NOMO-1 (cell line): ENCODE results near the gene CIITA.
"Not testable (repeated sequence)": the region's sequence is repeated elsewhere in the genome, so short reads cannot be mapped to it uniquely, and the experiment has no call there.

Experiments
- DNase-seq, 2 experiments: peaks; one replicate each; lab custom pipeline; 2025; ENCODE audit not compliant: unreplicated experiment in 2 of 2; lab: John Stamatoyannopoulos, UW

CIITA gene

DNA sequence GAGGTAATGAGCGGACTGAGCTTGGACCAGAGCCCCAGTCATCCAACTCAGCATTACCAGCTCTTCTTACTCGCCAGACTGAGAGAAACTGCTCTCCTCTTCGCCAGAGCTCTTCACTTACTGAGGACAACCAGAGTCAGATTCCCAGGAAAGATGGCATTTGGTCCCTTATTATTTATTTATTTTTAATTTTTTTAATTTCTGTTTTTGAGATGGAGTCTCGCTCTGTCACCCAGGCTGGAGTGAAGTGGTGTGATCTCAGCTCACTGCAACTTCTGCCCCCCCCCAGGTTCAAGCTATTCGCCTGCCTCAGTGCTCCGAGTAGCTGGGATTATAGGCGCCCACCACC lies 42.0 kb downstream of the CIITA start:
- no peak for DNase-seq

GRCh38 chr16:10920726-10921427 lies 43.9 kb downstream of the CIITA start:
- DNase-seq: no peak

GRCh38 chr16:10921536-10922327 lies 44.7 kb downstream of the CIITA start:
- no peak for DNase-seq

DNA sequence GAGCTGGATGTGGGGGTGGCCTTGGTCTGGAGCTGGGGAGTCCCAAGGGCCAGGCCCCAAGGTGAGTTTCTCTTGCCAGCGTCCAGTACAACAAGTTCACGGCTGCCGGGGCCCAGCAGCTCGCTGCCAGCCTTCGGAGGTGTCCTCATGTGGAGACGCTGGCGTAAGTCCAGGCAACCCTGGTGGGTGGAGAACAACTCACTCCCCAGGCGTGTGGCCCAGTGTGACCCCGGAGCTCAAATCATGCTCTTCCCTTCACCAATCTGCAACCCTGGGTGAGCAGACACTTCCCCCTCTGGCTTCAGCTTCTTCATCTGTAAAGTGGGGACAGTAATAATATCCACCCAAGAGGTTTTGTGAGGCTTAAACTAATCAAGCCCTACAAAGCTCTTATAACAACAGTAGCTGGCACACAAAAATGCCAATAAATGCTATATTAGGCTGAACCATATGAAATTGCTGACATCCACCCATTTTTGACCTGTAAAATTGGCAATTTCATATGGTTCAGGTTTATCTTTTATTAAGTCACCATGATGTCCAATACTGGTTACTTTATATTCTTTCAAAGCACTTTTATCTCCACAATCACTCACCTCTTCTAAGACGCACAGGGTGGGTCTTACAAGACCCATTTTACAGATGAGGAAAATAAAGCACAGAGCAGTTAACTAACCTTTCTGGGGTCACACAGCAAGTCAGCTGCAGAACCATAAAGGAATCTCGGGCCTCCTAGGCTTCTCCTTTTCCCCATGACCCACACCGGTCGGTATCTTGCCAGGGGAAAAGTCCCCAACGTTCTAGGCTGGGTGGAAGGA lies 45.5 kb downstream of the CIITA start:
- no peak for DNase-seq

DNA sequence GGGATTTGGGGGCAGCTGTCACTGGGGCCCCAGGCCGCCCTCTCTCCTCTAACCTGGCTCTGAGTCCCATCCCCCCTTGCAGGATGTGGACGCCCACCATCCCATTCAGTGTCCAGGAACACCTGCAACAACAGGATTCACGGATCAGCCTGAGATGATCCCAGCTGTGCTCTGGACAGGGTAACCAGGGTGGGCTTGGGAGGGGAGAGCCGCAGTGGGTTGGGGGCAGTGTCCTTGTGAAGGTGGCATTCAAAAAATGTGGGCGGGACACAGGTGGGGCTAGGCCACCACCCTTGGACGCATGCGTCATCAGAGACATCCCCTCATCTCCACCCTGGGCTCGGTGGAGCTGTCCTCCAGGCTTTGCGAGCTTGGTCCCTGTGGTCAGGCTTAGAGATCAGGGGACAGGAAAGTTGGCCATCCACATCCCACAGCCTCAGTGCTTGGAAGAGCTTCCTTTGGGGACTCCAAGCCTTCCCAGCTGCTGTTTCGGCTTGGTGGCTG lies 46.2 kb downstream of the CIITA start:
- no peak for DNase-seq

GRCh38 chr16:10923650-10924214 lies 46.7 kb downstream of the CIITA start:
- no peak for DNase-seq

DNA sequence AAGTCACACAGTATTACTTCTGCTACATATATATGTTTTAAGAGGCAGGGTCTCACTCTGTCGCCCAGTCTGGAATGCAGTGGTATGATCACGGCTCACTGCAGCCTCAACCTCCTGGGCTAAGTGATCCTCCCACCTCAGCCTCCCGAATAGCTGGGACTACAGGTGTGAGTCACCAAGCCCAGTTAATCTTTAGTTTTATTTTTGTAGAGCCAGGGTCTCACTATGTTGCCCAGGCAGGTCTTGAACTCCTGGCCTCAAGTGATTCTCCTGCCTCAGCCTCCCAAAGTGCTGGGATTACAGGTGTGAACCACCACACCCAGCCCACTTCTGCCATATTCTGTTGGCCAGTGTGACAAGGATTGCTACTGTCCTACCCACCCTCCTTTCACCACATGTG lies 48.3 kb downstream of the CIITA start:
- not testable (repeated sequence) for DNase-seq

- no peak for DNase-seq
Observed at GRCh38 chr16:10926094-10926493, 49.1 kb downstream of the CIITA start.

DNA sequence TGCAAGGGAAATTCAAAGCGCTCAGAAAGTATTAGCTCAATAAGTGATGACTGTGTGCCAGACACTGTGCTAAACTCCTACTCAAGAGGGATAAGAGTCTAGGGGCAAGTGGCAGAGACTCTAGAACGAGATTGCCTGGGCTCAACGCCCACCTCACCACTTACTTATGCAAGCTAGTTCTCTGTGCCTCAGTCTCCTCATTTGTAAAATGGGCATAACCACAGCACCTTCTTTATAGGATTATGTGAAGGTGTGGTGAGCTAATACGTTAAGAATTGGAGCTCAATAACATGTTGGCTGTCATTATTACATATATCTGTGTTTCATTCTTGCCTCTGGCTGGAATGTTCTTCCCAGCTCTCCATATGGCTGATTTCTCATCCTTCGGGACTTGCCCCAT lies 49.9 kb downstream of the CIITA start:
- DNase-seq: no peak

DNA sequence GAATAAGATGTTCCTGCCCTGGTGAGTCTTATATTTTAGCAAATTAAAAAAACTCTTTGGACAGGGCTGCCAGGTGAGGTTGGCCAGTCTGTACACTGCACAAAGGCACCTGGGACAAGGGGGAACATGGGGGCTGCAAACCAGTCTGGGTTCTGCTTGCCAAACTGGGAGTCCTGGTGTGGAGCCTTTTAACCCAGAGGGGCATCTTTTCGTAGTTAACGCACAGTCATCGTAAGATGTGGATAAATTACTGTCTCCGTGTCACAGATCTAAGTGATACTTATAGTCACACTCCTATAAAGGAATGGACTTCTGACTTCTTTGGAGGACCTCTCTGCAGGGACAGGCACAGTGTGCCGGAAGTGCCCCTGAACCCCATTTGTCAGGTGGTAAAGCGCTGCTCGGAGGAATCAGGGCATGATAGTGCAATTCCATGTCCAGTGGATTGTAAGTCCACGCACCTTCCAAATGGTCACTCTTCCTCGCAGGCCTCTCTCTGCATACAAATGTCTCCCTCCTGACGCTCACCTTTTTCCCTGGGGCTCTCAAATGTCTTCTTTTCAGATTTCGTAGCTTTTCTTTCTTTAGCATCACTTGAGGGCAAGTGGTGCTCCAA lies 50.6 kb downstream of the CIITA start:
- DNase-seq: no peak

GRCh38 chr16:10929097-10929496 lies 52.1 kb downstream of the CIITA start:
- not testable (repeated sequence) for DNase-seq

GRCh38 chr16:10929853-10930754 lies 53.1 kb downstream of the CIITA start:
- no peak for DNase-seq

- DNase-seq: no peak
Observed at GRCh38 chr16:10930755-10931093, 53.7 kb downstream of the CIITA start.

GRCh38 chr16:10931134-10931533 lies 54.1 kb downstream of the CIITA start:
- DNase-seq: no peak

- no peak for DNase-seq
Observed at GRCh38 chr16:10931977-10932632, 55.1 kb downstream of the CIITA start.

- no peak for DNase-seq
Observed at GRCh38 chr16:10932959-10933710, 56.1 kb downstream of the CIITA start.

GRCh38 chr16:10933865-10934264 lies 56.9 kb downstream of the CIITA start:
- no peak for DNase-seq

- DNase-seq: no peak
Observed at GRCh38 chr16:10934325-10935107, 57.5 kb downstream of the CIITA start.
